A172 (cell line): ENCODE results near the gene RAD51B. TPM values are rescaled to one million over a fixed set of nuclear protein-coding genes. Genes with fewer than 3 reads are reported as not detected.
A peak's percentile ranks its signal among the peaks of the same experiment; 100 is the strongest.

Experiments
- DNase-seq: peaks from one replicate; pipeline ENCODE4 v3.0.0-alpha.2; 2015; ENCODE audit warnings: low spot score
- total RNA-seq: library from RNA; depleted of rRNA; stranded (reverse); fragments of >200 nt; shearing (Covaris generic); gene quantifications from 2 replicates; pipeline ENCODE4 v1.2.3, GENCODE V29; 2014

RAD51B gene
- total RNA-seq, 1 experiment from 2014 or later: 17.6 TPM

DNA sequence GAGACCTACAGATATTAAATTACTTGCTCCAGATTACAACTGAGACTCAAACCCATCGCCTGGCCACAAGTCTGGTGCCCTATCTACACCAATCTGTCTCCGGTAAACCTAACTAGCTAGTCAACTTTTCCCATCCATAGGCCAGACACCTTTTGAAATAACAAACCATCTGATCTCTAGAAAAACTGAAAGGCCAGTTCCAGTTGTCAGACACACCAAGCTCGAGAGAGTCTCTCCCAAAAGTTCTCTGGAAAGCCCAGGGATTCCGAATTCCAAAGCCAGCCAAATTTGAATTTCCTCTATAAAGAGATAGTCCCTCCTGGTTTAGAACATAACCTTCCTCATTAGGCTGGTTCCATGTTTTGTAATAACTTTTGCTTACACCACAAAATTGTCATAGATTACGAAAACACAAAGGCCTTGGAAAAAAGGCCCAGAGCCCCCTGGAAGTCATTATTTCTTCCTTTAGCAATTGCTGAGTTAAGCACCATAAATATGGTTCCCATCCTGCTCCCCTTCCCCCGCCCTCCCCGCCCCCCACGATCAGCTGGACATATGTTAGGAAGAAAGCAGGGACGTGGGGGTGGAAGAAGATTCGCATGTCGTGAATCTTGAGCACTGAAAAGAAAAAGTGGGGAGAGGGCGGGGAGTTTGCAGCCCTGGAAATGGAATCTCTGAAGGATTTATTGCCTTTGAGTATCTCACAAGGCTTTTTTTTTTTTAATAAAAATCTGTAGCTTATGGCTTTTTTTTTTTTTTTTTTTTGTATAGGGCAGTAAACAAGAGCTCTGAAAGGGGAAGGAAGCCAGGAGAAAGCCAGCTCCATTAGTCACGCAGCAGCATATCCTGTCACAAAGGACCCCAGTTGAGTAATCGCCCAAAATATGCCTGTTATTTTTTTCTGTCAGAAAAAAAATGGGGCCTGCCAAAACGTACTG lies 862.9 kb downstream of the RAD51B start:
- DNase-seq: peak; percentile 92

DNA sequence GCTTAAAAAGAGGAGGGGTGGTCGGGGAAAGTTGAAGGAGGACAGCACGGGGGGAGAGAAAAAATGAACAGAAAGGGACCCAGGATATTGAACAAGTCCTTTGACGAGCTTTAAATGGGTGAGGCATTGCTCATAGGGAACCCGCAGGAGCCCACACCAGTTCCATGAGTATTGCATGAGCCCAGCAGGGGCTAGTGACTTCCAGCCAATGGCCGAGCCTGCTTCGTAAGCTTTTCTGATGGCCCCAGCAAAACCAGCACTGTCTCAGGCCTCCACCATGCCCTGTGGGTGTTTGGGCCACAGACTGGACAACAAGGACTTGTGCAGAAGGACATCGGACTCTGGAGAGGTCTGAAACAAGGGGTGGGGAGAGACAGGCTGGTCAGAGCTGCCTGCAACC lies 863.7 kb downstream of the RAD51B start:
- peak; percentile 48 for DNase-seq

DNA sequence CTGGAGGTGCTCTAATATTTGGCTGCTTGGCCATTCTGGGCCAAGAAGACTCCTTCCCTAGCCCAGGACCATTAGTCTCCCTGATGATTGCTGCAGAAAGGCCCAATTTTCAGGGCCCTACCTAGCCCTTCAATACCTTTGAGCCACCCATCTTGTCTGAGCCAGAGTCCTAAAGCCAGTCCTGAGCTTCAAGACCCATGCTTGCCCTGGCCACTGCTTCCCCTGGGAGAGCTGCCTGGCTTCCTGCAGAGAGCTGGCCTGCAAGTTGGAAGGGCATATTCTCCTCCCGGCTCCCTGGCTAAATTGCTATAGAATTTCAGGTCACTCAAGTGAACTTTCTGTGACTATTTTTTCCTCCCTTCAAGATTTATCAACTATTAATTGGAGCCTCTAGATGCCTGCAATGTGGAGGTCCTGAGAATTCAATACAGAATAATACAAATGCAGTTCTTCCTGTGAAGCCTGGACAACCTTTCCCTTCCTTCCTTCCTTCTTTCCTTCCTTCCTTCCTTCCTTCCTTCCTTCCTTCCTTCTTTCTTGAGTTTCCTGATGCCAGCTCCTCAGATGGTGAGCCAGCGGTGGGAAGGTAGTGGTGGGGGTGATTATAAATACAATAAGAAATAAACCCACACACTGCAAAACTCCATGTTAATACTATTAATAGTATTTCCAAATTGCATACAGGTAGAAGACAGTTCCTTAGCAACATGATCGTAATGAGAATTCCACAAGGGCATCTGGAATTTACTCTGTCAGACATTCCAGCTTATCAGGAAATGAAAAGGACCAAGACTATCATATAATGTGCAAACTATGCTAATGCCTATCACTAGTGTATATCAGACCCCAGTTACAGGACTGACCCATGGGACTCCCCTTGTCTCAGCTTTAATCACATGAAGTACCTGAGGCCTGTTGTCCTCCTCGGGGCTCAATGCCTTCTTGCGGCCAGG lies 865.2 kb downstream of the RAD51B start:
- no peak for DNase-seq

DNA sequence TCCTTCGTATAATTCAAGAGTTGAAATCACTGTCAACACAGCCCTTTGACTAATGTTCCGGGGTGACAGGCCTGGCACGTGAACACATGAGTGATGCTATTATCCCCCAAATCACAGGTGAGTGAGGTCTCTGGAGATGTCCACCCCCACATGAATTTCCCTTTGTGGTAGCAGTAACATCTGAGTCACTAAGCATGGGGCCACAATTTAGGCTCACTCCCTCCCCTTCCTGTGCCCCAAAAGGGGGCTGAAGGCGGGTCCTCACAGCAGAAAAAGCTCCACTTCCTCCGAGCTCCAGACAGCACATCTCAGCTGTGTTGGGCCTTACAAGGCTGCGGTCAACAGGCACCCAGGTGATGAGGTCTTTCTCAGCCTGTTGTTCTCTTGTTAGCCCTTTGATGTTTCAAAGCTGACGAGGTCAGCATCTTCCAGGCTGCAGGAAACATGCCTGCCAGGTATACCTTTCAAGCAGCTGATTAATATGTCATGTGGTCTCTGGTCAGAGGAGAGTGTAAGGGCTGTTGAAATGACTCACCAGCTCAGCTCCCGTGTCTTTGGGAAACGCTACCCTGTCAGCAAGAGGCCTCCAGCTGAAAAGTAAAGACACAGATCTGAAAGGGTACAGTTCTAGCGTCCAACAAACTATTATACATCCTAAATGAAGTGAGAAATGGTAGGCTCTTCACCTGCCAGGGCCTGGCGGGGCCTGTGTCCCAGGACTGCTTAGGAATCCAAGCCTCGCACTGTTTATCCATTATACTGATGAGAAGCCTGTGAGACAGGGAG lies 866.0 kb downstream of the RAD51B start:
- DNase-seq: peak; percentile 89

DNA sequence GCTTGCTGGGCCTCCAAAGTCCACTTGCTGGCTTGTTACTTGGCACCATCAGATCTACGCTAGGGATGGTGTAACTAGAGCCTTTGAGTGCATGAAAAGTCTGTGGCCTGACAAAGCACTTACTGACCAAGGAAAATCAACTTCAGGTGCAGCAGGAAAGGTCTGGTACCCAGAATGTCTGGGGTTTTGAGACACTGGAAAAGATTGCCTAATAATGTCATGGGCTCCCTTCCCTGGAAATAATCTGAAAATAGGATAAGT lies 866.6 kb downstream of the RAD51B start:
- DNase-seq: no peak

DNA sequence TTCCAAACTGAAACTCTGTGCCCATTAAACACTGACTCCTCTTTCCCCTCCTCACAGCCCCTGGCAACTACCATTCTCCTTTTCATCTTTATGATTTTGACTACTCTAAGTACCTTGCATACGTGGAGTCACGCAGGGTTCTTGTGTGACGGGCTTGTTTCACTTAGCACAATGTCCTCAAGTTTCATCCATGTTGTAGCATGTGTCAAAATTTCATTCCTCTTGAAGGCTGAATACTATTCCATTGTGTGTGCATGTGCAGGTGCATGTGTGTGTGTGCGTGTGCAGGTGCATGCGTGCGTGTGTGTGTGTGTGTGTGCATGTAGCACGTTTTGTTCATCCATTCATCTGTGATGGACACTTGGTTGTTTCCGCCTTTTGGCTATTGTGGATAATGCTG lies 867.1 kb downstream of the RAD51B start:
- no peak for DNase-seq

DNA sequence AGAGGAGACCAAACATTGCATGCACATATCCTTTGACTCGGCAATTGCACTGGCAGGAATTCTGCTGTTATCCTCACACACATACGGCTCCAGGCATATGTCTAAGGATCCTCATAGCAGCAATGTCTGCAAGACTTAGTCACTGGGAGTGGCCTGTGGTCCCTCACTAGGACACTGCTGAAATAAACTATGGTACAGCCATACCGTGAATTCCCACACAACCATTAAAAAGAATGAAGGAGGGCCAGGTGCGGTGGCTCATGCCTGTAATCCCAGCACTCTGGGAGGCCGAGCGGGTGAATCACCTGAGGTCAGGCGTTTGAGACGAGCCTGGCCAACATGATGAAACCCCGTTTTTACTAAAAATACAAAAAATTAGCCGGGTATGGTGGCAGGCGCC lies 868.2 kb downstream of the RAD51B start:
- peak; percentile 87 for DNase-seq

DNA sequence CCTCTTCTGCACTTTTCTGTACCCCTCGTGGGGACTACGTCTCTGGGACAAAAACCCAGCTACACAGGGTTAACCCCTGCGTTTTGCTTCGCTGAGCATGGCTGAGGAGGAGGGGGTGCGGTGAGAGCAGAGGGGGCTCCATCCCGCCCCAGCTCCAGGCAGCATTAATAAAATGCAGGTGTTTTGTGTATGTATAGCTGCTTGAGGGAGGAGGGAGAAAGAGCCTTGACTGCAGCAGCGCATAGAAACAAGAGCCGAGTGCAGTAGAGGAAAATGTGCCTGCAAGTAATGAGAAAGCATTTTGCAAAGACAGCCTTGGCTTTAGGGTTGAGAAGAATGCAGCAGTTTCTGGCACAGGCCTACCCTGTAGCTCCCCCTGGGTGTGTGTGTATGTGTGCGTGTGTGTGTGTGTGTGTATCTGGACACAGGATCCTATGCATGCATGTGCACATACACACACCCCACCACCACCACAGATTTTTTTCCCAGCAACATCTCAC lies 869.3 kb downstream of the RAD51B start:
- DNase-seq: no peak

DNA sequence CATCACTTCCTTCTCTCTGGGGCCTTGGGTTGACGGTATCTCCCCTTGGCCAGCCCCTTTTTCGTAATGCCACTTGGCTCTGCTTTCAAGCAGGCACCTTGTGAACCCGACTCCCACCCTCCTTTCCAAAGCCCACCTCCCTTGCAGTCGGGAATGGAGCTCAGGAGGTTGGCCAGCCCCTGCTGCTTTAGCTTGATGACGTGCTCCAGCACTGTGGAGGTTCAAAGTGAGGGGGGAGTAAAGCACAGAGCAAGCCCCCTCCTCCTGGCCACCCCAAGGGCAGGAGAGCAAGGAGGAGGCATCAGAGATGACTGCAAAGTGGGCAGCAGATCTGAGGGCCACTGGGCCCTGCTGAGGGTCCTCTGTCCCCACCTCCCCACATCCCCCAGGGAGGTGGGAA lies 869.9 kb downstream of the RAD51B start:
- no peak for DNase-seq

DNA sequence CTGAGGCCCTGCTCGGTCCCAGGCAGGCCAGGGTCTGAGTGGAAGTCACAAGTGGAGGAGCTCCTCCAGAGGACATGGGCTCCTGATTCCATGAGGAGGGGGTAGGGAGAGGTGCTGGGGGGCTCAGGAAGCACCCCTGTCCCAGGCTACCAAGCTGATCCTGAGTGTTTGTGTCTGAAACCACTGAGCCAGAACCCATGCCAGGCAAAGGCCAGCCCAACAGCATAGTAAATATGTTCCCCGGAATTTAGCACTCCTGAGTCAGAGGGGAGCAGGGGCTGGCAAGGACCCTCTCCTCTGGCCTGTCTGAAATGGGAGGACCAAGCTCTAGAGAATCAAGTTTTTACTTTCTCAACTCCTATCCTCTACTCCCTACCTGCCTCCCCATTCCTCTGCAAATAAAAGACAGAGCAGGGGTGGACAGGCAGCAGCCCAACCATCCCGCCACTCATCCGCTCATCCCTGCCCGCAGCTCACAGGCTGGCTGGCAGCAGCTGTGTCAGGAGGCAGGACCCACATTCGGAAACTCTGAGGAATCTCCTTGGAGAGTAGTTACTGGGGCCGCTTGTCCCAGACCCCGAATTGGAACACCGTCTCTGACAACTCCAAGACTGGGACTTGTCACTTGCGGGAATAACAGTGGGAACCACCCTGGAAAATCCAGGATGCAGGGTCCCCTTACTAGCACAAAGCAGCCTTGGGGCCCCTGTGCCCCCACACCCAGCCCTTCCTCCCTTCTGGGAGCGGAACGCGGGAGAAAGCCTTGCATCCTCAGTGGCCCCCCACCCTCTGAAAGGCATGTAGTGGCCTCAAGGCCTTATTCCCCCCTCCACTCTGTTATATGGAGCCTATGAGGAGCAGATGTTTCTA lies 870.7 kb downstream of the RAD51B start:
- DNase-seq: no peak

DNA sequence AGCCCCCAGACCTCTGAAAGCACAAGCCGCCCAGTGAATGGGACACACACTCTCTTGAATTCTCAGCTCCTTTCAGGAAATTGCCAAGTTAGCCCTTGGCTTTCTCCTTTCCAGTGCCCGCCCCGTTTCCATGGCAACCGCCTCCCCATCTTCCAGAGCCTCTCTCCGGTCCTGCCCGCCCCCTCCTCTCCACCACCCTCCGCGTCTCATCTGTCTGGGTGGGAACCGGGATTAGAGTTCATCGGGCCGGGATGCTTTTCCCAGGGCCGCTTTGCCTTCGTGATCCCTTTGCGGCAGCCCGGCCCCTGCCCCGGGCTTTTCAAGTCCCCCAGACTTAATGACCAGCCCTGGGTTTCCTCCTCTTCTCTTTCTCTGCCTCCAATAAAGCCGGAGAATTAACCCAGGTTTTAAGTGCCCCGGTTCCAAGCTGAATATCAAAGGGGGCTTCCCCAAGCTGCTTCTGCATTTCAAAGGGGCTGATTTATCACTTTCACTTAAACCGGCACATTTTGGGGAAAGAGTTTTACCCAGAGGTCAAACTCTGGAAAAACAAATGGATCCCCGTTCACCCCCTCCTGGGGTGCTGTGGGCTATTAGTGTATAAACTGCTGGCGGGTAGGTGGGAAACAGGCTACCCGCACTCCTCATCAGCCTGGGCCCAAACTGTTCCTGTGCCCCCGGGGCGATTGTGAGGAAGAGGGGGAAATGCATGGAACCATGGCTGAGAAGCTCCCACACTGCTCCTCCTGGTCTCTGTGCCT lies 871.6 kb downstream of the RAD51B start:
- DNase-seq: no peak

DNA sequence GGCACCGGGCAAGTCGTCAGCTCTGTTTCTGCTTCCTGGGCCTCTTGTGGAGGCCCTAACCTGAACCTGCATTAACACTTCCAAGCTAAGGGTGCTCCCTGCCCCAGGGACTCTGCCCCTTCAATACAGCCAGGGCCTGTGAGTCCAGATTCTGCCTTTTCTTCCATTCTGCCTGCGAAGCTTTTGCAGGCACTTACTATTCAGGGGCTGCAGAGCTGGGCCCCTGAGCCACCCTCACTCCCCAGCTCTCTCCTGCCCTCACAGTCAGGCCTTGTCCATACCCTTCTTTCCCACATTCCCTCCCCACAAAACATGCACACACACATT lies 872.2 kb downstream of the RAD51B start:
- DNase-seq: no peak

DNA sequence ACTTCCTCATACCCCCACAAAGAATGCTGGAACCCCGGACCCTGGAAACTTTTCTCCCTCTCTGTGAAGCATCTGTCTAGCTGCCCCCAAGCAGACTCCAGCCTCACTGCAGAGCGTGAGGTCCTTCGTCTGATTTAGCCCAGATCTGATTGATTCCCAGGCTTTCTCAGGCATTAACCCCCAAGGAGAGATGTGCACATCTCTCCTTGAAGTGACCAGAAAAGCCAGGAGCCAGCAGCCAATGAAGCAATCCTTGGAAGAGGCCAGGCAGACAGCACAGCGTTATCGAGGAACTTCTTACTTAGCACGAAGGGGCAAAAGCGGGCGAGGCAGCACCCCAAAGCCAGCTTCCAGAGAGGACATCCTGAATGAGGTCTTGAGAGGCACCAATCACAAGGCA lies 872.6 kb downstream of the RAD51B start:
- no peak for DNase-seq

DNA sequence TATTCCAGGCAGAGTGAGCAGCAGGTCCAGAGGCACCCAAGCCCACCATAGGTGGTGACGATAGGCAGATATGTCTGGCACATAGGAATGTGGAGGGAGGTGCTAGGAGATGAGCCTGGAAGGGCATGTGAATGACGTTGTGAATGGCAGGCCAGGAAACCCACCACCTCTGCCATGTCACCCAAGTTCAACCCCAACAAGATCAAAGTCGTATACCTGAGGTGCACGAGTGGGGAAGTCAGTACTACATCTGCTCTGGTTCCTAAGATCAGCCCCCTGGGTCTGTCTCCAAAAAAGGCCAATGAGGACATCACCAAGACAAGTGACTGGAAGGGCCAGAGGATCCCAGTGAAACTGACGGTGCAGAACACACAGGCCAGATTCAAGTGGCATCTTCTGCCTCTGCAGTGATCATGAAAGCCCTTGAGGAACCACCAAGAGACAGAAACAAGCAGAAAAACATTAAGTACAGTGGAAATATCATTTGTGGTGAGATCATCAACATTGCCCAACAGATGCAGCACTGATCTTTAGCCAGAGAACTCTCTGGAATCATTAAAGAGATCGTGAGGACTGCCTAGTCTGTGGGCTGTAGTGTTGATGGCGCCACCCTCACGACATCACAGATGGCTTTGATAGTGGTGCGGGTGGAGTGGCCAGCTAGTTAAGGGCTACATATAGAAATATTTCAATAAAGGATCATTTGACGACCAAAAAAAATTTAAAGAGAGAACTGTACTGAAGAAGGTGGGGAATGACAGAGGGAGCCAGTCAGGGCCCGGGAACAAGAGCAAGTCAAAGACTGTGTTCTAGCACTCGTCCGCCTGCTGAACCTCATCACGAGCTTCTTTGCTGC lies 873.6 kb downstream of the RAD51B start:
- DNase-seq: no peak

DNA sequence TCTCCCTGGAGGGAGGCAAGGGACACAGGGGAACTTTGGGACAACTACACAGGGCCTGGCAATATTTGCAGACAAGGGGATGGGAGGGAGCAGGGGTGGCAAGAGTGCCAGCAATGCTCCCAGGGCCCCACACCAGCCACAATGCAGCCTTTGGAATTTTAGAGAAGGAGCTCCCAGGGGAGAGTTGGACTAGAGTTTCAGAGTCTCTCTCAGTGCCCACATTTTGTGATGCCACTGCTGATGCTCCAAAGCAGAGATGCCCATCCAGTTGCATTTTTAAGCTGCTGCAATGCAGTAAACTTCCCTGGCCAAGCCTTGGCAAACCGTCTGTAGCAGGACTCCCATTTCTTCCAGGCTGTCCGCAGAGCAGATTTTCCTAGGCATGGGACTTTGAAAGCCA lies 874.3 kb downstream of the RAD51B start:
- no peak for DNase-seq

DNA sequence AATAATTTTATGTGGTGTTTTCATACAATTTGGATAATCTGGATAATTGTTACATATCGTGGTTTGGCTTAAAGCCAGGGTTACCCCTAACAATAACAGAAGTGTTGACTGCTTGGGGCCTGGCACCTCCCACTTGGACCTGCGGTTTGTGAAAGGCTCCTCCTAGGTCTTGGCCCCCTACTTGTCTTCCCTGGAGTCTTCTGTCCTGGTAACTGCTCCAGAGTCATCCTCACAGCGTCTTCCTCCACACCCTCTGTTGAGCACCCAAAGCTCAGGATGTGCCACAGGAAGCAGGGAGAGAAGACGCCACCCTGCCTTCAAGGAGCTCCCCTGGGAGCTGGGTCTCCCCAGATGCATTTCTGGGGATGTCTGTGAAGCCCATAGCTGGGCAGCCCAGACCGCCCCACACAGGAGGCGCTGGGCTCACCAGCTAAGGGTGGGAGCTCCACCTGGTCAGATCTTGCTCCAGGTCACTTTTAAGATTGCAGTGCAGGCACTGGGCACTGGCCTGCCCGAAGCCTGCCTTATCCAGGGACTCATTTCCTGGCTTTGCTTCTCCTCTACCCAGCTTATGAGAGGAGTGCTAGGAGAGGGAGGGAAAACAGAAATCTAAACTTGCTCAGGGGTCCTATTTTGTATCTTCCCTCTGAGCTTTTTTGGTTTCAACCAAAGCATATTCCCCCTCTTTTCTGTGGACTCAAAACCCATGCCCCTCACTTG lies 875.1 kb downstream of the RAD51B start:
- peak; percentile 70 for DNase-seq

DNA sequence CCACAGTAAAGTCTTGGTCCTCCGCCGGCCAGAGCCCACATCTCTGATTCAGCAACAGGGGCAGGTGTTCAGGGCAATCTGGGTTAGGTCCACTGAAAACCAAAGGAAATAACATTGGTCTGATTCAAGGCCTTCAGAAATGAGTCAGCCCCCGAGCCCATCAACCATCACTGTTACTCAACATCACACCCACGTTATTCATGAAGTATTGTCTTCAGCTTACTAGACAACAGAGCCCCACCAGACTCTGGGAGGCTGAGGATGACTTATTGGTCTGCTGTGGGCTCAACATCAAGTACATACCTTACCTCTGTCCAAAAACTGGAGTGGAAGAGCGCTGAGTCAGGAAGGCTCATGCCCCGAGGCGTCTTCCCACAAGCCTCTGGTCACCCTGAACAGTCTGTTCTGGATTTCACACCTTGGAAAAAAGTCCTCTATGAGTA lies 875.8 kb downstream of the RAD51B start:
- peak; percentile 97 for DNase-seq

DNA sequence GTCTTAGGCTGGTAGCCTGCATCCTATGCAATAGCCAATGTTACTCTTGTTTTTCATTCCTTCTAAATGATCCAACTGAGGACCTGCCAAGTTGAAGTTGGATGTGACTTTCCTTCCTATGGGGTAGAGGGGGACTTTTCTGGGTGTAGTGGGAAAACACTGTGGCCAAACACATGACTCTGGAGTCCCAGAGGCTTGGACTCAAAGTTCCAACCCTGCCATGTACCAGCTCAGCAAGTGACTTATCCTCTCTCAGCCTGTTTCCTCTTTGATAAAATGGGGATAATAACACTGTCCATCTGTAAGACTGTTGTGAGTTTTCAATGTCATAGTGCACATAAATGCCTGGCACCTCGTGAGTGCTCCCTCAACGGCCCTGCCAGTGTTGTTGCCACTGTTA lies 876.3 kb downstream of the RAD51B start:
- DNase-seq: no peak

DNA sequence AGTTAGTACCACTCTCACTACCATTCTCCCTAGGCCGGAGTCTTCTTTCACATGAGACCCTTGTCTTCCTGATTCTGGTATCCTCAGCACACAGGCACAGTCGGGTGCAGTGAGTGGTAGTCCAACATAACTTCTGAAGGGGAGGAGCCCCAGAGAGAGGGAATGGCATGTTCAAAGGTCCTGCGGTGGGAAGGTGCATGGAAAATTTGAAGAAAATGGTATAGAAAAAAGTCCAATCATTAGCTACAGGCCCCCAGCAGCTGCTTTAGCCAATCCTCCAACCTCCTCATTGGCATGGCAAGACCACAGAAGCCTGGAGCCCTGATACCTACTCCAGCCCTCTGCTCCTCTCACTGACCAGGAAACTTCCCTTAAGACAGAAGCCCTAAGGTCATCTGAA lies 876.7 kb downstream of the RAD51B start:
- DNase-seq: no peak
